Medulla oblongata (tissue), 1 donor: ENCODE data around the gene MIB2.
"Not testable (repeated sequence)": the region's sequence is repeated elsewhere in the genome, so short reads cannot be mapped to it uniquely, and the experiment has no call there.

Experiments used
- DNase-seq: peaks from one replicate; pipeline ENCODE4 v3.0.0-alpha.2; 2015; ENCODE audit errors: extremely low spot score

Gene MIB2

DNA sequence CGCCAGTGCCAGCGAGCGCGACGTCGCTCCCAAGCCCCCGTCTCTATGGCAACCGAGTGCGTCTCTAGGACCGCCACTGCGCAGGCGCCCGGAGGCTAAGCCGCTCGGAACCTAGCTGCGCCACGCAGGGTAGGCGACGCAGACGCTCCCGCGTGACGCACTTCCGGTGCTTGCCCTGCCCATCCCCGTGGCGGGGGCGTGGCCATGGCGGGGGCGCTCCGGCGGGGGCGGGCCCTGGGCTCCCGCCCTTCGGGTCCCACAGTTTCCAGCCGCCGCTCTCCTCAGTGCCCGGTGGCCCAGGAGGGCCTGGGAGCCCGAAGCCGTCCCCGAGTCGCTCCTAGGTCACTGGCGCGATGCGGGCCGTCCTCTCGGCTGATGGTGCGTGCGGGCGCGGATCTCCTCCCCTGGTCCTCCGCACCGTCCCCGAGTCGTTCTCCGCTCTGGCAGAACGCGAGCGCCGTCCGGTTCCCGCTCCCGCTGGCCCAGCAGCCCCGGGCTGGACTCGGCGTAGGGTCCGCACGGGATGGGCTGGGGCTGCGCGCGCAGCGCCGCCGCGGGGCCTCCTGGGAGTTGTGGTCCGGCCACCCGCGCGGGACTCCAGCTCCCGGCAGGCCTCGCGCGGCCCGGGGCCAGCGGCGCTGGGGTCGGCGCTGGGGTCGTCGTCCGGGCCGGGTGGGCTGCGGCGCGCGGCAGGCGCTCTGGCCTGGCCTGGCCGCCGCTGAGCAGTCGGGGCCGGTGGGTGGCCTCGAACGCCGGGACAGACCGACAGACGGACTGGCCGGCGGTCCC, at the start of gene MIB2:
Gene MIB2 (plus strand): TSS at position 245 of the 789 bp plus-strand sequence. CDS start 7,953 bp downstream, outside the sequence.
- DNase-seq, result peak; percentile 98

DNA sequence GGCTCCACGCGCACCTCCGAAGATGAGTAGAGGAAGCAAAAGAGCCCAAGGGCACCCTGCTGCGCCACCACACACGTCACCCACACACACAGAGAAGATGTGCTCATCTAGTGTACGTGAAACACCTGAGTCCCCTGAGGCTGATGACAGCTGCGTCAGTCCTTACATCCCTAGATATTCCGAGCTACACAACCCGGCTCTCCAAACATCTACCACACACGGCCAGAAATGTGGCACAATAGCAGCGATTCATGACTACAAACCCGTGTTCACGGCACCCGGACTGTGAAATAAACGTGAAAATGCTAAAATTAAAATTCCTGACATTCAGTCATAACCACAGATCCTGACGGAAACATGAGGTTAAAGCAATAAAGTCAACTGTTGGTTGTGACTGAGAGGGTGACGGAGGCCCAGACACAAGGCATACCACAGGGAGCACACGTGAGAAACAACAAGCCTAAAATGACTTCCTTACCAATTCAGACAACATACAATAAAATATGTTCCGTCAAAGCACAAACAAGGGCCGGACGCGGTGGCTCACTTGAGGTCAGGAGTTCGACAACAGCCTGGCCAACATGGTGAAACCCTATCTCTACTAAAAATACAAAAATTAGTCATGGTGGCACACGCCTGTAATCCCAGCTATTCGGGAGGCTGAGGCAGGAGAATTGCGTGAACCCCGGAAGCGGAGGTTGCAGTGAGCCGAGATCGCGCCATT, 48.0 kb upstream of the MIB2 start:
- DNase-seq, result no peak

DNA sequence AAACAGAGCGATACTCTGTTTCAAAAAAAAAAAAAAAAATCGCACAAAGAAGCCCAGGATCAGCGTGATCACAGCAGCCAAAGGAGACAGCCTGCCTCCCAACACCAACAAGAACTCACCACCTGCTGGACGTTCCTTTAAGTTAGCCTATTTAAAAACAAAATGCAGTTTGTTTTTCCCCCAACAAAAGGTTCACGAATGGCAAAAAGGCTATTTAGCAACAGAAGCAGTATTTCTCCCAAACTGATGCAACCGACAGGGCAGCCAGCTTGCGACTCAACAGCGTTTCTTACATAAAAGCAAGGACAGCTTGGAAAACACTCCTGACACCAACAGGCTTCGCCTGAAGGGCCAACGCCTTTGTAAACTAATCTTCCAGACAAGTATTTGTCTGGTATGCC, 47.4 kb upstream of the MIB2 start:
- DNase-seq, result peak; percentile 41

DNA sequence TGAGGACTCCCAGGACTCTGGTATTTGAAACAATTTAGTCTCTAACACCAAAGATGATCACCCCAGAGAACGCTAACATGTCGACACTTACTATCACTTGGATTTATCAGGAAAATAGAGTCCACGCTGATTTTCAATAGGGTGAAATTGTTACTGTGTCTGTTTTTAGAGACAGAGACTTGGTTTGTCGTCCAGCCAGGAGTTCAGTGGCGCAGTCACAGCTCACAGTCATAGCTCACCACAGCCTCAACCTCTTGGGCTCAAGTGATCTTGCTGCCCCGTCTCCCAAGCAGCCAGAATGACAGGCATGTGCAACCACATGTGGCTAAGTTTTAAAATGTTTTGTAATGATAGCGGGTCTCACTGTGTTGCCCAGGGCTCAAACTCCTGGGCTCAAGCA, 46.0 kb upstream of the MIB2 start:
- no peak for DNase-seq

DNA sequence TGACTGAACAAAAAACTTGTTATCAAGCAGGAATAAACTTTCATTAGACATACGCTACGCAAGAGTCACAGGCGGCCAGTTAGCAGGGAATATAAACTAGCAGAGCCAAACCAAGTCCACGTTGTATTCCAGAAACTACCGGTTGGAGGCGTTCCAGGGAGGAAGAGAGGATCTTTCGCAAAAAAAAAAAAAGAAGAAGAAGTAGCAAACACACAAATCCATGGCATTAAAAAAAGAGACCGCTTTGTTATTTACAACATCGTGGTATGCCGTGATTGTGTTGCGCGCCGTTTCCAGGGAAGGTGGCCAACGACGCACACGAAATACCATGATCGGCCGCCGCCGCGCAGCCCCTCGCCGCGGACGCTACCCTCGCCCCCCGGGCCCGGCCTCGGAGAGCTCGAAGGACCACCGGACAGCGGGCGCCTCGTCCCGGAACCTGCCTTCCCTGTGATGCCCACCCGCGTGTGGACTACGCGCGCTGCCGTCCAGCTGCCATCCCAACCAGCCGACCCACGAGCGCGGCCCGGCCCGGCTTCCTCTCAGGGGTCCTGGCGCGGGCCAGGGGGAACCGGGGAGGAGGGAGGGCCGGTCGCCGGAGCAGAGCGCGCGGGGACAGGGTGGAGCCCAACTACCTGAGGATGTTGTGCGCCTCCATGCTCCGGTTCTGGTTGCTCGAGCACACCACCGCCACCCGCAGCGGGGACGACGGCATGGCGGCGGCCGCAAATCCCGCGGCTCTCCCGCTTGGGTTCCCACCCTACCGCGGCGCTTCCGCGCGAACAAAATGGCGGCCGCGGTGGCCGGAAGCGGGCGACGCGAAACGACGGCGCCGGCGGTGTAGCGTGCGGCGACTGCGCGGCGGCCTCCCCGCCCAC, 41.2 kb upstream of the MIB2 start:
- DNase-seq, result peak; percentile 68

DNA sequence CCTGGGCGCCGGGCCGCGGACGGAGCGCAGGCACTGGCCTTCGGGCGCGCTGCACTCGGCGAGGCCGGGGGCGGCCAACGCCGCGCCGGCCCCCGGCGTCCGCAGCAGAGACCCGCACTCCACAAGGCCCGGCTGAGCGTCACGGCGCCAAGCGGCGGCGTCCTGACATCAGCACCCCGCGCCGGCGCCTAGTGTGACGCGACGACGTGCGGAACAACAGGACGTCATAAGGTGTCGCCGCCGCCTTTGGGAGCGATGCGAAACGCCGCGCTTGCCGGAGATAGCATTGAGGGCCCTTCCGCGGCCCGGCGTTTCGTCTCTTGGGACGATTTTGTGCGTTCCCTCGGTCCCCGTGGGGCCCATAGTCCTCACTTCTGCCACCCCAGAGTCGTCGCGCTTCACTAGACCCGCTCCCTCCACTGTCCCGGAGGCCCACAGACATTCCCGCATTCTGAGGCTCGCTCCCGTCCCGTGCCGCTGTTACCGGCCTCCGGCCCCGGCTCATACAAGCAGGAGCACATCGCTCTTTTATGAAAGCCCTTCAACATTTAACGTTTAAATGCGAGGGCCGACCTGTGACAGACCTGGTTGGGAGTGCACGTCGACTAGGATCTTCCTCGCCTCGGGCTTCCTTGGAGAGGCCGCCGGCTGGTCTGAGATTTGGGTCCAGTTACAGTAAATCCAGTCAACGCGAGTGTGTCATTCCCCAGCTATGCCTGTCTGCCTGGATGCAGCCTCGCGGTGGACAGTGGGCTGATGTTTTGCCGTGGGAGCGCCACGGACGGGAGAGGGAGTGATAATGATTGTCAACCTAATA, 40.4 kb upstream of the MIB2 start, which contains the start of gene SSU72:
Gene SSU72 (minus strand): TSS at position 143 of the 817 bp plus-strand sequence. CDS start 306 bp downstream, outside the sequence.
- peak; percentile 87 for DNase-seq

DNA sequence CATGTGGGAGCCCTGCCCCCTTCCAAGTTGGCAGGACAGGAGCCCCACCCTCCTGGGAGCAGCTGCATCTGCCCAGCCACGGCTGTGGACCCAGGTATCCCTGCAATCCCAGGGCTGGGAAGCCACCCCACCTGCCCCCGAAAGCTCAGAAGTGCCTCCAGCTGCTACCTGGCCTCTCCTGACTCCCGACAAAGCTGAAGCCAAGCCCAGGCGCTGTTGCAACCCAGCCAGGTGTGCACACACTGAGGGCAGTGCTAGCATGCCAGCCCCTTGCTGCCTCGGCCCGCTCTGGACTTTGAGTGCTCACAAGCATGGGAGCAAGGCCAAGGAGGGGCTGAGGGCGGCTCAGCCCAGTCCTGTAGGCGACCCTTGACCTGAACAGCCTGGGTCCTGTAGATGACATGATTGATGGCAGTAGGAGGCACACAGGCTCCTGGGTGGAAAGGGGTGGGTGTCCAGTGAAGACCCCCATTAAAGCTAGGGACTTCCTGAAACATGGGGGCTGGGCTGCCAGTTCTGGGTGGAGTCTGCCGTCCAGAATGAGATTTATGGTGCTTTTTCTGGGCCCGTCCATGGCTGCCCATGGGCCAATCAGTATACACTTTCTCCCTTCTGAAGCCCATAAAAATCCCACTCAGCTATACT, 37.8 kb upstream of the MIB2 start:
- no peak for DNase-seq

DNA sequence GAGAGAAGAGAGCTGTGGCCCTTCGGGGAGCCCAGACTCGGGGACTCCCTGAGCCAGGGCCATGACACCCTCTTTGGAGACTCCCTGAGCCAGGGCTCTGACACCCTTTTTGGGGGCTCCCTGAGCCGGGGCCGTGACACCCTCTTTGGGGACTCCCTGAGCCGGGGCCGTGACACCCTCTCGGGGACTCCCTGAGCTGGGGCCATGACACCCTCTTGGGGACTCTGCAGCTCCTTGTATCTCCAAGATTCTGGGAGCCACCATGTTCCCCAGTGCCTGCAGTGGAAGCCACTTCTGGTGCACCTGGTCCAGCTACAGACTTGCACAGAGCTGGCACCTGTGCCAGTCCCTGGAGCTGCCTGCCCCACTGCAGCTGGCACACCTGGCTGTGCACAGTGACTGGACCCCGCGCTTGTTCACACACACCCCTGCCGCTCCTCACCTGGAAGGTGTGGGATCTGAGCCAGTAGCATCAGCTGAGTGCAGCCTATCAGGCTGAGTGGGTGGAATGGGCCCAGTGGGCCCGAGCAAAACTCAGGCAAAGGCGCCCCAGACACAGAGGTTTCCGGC, 36.8 kb upstream of the MIB2 start:
- DNase-seq, result no peak

DNA sequence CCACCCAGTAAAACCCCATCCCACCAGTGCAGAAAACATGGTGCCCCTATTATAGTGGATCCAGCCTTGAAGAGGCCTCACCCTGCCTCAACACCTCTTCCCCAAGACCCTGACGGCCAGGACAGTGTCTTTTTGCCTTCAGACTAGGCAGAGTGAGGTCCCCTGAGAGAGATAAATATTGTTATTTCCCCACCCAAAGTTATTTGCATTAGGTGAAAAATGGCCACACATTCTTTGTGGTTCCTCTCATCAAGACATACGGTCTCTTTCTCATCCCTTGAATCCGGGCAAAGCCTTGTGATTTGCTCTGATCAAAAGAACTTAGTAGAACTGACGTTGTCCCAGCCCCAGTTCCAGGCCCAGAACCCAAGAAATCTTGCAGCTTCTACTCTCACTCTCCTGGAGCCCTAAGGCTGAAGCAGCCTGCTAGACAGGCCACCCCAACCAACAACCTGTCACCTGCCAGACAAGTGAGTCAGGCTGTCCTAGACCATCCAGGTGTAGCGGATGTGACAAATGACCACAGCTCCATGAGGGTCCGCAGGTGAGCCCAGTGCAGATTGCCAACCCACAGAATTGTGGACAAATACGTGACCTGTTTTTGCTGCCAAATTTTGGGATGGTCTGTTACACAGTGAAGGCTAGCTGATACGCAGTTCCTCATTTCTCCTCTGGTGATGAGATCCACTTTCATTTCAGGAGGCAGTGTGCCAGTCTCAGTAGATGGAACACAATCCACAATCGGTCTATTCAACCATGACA, 32.5 kb upstream of the MIB2 start:
- DNase-seq, result no peak

DNA sequence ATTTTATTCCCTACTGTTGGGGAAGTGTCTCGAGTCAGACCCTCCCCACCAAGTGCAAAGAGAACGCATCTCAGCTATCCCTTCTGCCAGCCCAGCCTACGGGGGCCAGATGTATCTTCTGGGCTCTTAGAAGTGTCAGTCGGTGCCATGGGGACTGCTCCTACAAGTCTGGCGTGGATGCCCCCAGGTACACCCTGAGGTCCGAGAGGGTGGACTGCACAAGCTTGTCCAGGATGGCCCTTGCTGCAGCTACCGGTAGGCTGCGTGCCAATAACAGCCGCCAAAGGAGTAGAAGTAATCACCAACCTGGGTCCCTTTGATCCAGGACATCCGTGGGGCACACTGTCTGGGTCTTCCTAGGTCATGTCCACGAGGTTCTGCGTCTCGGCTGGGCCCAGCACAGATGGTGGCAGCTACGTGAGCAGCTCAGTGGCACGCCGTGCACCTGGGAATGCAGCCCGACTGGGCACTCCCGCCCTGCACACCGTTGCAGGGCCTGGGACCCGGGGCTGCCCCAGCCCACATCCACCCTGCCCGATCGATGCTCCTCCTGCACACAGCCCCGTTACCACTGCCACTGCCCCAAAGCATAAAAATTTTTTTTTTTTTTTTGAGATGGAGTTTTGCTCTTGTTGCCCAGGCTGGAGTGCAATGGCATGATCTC, 31.8 kb upstream of the MIB2 start:
- no peak for DNase-seq

DNA sequence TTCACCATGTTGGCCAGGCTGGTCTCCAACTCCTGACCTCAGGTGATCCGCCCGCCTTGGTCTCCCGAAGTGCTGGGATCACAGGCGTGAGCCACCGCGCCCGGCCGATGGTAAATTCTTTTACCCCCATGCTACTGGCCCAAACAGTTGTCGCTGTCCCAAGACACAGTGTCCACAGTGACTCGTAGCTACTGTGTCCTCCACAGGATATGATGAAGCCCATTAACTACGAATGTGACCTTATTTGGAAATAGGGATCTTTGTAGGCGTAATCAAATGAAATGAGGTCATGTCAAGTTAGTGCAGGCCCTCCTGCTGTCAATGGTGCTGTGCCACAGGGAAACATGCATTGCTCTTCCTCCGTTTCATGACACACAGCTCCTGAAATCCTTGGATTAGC, 23.8 kb upstream of the MIB2 start:
- DNase-seq, result no peak

DNA sequence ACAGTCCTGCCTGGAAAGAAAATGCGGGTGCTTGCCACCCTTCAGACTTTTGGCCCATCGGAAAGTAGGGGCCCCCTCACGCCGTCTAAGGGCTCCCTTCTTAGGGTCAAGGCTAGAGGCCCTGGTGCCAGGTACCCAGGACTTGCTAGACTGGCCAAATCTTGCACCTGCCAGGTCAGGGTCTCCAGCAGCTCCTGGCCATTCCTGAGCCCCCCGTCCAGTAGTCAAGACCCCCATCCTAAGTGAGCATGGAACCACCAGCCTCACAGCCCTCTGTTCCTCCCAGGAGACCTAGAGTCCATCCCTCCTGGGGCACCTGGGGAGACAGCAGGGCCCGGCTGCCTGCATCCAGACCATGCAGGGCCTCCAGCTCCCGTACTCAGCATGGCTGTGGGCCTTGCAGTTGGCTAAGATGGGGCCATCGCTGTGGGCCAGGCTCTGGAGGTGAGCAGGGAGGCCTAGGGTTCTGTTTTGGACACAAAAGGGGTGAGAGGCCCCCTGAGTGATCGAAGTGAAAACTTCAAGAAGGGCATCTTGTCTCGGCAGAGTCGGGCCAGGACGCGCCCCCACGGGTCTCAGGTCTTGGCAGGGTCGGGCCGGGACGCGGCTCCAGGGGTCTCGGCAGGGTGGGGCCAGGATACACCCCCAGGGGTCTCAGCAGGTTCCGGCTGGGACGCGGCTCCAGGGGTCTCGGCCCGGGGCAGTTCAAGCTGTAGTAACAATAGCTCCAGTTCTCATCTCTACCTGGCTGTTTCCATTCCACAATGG, 21.3 kb upstream of the MIB2 start:
- no peak for DNase-seq

DNA sequence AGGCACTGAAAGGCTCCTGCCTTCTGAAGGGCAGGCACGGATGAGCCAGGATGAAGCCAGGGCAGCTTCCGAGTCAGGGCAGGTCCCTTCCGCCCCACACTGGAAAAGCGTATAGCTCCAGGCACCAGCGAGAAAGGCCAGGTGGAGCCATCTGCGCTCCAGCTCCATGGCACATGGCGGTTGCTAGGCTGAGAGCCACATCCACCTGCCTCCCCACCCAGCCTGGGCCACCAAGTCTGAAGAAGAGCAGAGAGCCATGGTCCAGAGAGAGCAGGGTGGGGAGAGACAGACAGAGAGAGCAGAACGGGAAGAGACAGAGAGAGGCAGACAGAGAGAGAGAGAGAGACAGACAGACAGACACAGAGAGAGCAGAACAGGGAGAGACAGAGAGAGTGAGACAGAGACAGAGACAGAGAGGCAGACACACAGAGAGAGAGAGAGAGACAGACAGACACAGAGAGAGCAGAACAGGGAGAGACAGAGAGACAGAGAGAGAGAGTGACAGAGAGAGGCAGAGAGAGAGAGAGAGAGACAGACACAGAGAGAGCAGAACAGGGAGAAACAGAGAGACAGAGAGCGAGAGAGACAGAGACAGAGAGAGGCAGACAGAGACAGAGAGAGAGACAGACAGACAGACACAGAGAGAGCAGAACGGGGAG, 20.6 kb upstream of the MIB2 start:
- DNase-seq, result no peak

DNA sequence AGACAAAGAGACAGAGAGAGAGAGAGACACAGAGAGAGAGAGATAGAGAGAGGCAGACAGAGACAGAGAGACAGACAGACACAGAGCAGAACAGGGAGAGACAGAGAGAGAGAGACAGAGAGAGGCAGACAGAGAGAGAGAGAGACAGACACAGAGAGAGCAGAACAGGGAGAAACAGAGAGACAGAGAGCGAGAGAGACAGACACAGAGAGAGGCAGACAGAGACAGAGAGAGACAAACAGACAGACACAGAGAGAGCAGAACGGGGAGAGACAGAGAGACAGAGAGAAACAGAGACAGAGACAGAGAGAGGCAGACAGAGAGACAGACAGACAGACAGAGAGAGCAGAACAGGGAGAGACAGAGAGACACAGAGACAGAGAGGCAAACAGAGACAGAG, 20.0 kb upstream of the MIB2 start:
- DNase-seq, result not testable (repeated sequence)

DNA sequence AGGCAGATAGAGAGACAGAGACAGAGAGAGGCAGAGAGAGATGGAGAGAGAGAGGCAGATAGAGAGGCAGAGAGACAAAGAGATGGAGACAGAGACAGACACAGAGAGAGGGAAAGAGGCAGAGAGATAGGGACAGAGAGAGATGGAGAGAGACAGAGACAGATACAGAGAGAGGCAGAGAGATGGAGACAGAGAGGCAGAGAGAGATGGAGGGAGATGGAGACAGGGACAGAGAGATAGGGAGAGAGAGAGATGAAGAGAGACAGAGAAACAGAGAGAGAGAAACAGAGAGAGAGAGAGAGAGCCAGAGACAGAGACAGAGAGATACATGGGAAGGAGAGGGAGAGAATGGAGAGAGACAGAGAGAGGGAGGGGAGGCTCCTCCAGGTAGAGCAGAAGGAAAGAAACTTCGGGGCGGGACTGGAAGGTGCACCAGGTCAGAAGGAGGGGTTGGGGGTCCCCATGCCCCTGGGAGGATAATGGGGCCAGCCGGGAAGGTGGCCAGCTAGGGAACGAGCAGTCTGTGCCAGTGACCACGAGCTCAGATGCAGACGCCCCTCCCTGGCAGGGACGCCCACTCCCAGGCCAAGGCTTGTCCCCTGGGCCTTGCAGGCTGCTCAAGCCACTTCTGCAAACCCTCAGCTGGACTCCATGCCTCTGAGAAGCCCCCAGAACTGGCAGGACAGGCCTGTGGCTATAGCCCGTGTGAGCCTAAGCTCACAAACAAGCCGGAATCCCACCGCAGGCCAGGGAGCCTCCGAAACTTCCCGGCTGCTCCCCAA, 18.6 kb upstream of the MIB2 start:
- DNase-seq, result no peak

DNA sequence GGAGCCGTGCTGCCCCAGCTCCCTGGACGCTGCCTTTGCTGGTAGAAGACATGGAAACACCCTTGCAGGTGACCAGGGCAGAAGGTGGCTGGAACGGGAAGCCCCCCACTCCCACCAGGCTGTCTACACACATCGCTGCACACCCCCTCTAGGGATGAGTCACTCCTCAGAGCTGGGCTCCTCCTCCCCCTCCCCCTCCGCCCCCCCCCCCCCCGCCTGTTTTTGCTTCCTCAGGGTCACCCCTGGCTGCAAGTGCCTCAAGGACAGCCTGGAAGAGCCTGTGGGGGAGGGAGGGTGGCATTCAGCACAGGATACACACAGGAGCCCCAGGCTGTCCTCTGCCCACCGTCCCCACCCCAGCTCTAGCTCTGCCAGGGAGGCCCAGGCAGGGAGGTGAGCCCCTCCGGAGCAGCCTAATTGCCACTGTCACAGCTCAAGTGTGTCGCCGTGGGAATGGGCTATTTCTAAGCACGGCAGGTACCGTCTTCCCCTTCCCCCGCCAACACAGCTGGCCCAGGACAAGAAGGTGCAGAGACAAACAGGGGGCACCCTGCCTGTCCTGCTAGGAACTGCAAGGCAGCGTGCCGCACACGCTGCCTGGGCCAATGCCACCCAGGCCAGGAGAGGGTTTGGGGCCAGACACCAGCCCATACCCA, 17.9 kb upstream of the MIB2 start:
- no peak for DNase-seq
